ENCODE measurements around the gene CACNG8. TPM values are rescaled to one million over a fixed set of nuclear protein-coding genes. Genes with fewer than 3 reads are reported as not detected.

CACNG8 gene
- polyA plus RNA-seq, 3 donors, result 0.05 TPM; not detected in 2

DNA sequence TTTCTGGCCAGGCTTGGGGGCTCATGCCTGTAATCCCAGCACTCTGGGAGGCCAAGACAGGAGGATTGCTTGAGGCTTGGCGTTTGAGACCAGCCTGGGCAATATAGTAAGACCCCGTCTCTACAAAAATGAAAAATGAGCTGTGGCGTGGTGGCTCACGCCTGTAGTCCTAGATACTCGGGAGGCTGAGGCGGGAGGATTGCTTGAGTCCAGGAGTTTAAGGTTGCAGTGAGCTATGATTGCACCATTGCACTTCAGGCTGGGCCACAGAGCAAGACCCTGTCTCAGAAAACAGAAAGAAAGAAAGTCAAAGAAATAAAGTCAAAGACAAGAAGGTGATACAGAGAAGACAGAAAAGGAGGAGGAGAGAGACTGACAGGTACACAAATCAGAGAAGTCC, 26.2 kb downstream of the CACNG8 start:
- intact Hi-C loops (cut with micrococcal nuclease), result no loop called here
- peaks cover 38 to 47% (median 39%) of the 10 kb centered on the region in 3 donors for H3K27me3 Mint-ChIP-seq (ENCODE audit: low read depth in 3 of 3)
- no peak overlapping the region for H3K4me2 ChIP-seq (replicated peaks; ENCODE audit: extremely low read depth, low read length, poor library complexity, severe bottlenecking)
- peaks cover 5 to 8% of the 10 kb centered on the region in 2 donors for H3K4me1 ChIP-seq (ENCODE audit: control insufficient read depth in 1 of 2, insufficient read depth in 2 of 2, low read length in 2 of 2)
- no peak overlapping the region for H2AFZ ChIP-seq (ENCODE audit: insufficient read depth, low read depth, low read length, poor library complexity, severe bottlenecking)
- WGBS (ENCODE audit: insufficient coverage), result 95% methylated on average over 6 of the region's 6 CpGs
- no peak for DNase-seq
- peaks cover 5 to 7% of the 10 kb centered on the region in 2 donors for H3K36me3 Mint-ChIP-seq
- no peak overlapping the region for H3K4me3 ChIP-seq (replicated peaks in 1 of 3; ENCODE audit: low read depth in 2 of 3, low read length in 3 of 3)
- no peak overlapping the region for H3K27ac ChIP-seq (ENCODE audit: low read depth in 1 of 2, low read length in 2 of 2)
- H3K9me3 ChIP-seq (replicated peaks in 1 of 2; ENCODE audit: control insufficient read depth in 1 of 2, insufficient read depth in 1 of 2, low read length in 2 of 2), result peaks cover 0 to 7% of the 10 kb centered on the region in 2 donors
- TF ChIP-seq, protein P1, sequence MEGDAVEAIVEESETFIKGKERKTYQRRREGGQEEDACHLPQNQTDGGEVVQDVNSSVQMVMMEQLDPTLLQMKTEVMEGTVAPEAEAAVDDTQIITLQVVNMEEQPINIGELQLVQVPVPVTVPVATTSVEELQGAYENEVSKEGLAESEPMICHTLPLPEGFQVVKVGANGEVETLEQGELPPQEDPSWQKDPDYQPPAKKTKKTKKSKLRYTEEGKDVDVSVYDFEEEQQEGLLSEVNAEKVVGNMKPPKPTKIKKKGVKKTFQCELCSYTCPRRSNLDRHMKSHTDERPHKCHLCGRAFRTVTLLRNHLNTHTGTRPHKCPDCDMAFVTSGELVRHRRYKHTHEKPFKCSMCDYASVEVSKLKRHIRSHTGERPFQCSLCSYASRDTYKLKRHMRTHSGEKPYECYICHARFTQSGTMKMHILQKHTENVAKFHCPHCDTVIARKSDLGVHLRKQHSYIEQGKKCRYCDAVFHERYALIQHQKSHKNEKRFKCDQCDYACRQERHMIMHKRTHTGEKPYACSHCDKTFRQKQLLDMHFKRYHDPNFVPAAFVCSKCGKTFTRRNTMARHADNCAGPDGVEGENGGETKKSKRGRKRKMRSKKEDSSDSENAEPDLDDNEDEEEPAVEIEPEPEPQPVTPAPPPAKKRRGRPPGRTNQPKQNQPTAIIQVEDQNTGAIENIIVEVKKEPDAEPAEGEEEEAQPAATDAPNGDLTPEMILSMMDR (IDR thresholded peaks at IDR 0.05), result no peak
- H3K27ac Mint-ChIP-seq, result peak overlapping the region in 1 of 7 donors; percentile 2
- H3K9me3 Mint-ChIP-seq, result peaks cover 0 to 12% (median 8%) of the 10 kb centered on the region in 7 donors
- no peak overlapping the region for H3K9ac ChIP-seq (ENCODE audit: insufficient read depth, low read length, poor library complexity, severe bottlenecking)
- H4K20me1 ChIP-seq (ENCODE audit: insufficient read depth, low read length), result no peaks in the 10 kb centered on the region
- no peaks in the 10 kb centered on the region for H3K36me3 ChIP-seq (replicated peaks in 1 of 2; ENCODE audit: control insufficient read depth in 1 of 2, insufficient read depth in 2 of 2, low read length in 2 of 2)
- H3K27me3 ChIP-seq (ENCODE audit: control insufficient read depth in 2 of 2, insufficient read depth in 2 of 2, low read length in 2 of 2), result peaks cover 21 to 65% of the 10 kb centered on the region in 2 donors
- H3K4me3 Mint-ChIP-seq, result peak overlapping the region in 1 of 2 donors; percentile 36
- H3K4me1 Mint-ChIP-seq, result peaks cover 5% of the 10 kb centered on the region
- H3K79me2 ChIP-seq (ENCODE audit: insufficient read depth, low read length), result no peaks in the 10 kb centered on the region

DNA sequence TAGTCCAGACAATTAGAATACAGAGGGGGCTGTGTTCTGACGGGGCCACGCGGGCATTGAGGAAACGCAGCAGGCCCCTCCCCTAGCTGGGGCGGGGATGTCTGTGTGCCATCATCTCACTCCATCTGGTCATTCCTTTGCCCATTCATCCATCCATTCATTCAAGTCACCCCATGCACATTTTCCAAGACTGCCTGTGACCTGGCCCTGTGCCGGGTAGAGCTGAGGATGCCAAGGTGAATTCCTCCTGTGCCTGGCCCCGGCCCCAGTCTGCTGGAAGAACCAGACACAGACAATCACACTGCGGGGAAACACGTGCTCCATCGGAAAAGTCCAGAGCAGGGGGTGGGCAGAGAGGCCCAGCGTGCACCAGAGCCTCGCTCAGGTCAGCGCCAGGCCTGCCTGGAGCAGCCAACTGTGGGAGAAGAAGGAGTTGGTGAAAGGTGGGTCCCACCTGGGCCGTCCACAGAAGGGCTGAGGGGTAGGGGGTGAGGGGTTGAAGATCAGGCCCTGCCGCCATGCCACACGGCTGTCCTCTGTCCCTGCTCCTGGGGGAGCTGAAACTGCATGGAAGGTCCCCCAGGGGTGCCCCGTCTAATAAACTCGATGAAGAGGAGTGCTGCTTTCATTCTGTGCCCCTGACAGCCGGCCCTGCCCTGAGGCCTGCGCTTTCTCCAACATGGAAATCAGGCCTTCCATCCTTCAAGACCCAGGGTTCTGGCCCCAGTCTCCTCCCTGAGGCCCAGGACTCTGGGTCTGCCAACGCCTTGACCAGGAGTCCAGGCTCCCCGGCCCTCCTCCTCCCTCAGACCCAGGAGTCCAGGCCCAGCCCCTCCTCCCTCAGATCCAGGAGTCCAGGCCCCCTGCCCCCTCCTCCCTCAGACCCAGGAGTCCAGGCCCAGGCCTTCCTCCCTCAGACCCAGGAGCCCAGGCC, 27.1 kb downstream of the CACNG8 start:
- Histone ChIP-seq H3K27me3 (ENCODE audit: control insufficient read depth in 2 of 2, insufficient read depth in 2 of 2, low read length in 2 of 2) (peaks cover 26 to 65% of the 10 kb centered on the region in 2 donors), H3K4me2 (replicated peaks; ENCODE audit: extremely low read depth, low read length, poor library complexity, severe bottlenecking) (no peak overlapping the region), H3K79me2 (ENCODE audit: insufficient read depth, low read length) (no peaks in the 10 kb centered on the region), H3K4me3 (replicated peaks in 1 of 3; ENCODE audit: low read depth in 2 of 3, low read length in 3 of 3) (no peak overlapping the region), H3K27ac (ENCODE audit: low read depth in 1 of 2, low read length in 2 of 2) (no peak overlapping the region), H3K4me1 (ENCODE audit: control insufficient read depth in 1 of 2, insufficient read depth in 2 of 2, low read length in 2 of 2) (peaks cover 5 to 8% of the 10 kb centered on the region in 2 donors), H3K9me3 (replicated peaks in 1 of 2; ENCODE audit: control insufficient read depth in 1 of 2, insufficient read depth in 1 of 2, low read length in 2 of 2) (peaks cover 0 to 7% of the 10 kb centered on the region in 2 donors), H2AFZ (ENCODE audit: insufficient read depth, low read depth, low read length, poor library complexity, severe bottlenecking) (no peak overlapping the region), H4K20me1 (ENCODE audit: insufficient read depth, low read length) (no peaks in the 10 kb centered on the region), H3K9ac (ENCODE audit: insufficient read depth, low read length, poor library complexity, severe bottlenecking) (no peak overlapping the region), H3K36me3 (replicated peaks in 1 of 2; ENCODE audit: control insufficient read depth in 1 of 2, insufficient read depth in 2 of 2, low read length in 2 of 2) (no peaks in the 10 kb centered on the region)
- intact Hi-C loops (cut with micrococcal nuclease), result no loop called here
- no peak overlapping the region for H3K27ac Mint-ChIP-seq
- WGBS (ENCODE audit: insufficient coverage), result 87% methylated on average over 18 of the region's 22 CpGs
- peaks cover 0 to 15% (median 9%) of the 10 kb centered on the region in 7 donors for H3K9me3 Mint-ChIP-seq
- no peak for DNase-seq
- H3K4me3 Mint-ChIP-seq, result peak overlapping the region in 1 of 2 donors; percentile 9
- peaks cover 5 to 7% of the 10 kb centered on the region in 2 donors for H3K36me3 Mint-ChIP-seq
- H3K4me1 Mint-ChIP-seq, result peaks cover 5% of the 10 kb centered on the region
- peaks cover 45 to 56% (median 48%) of the 10 kb centered on the region in 3 donors for H3K27me3 Mint-ChIP-seq (ENCODE audit: low read depth in 3 of 3)
- TF ChIP-seq, protein P1 (IDR thresholded peaks at IDR 0.05), result no peak

All from CD14-positive monocyte (primary cell).